HAP-1 (cell line): ENCODE results near the gene BHLHE40.
"Not testable (repeated sequence)": the region's sequence is repeated elsewhere in the genome, so short reads cannot be mapped to it uniquely, and the experiment has no call there.

Experiments used
- DNase-seq, 2 experiments: peaks; one replicate each; pipeline ENCODE4 v3.0.0-alpha.2; 2016 to 2020; ENCODE audit warnings: low spot score in 2 of 2
- H3K27me3 ChIP-seq: fragments of 250-450 bp; sonication (Bioruptor Pico); 2 replicates; pipeline ENCODE4 v1.5.1; 2020; ENCODE audit warnings: low read depth, mild to moderate bottlenecking, moderate library complexity
- H3K36me3 ChIP-seq: fragments of 250-450 bp; sonication (Bioruptor Pico); replicated peaks from 2 replicates; pipeline ENCODE4 v1.5.1; 2020; ENCODE audit warnings: mild to moderate bottlenecking
- H3K4me1 ChIP-seq: fragments of 250-450 bp; sonication (Bioruptor Pico); 2 replicates; pipeline ENCODE4 v1.5.1; 2020; ENCODE audit warnings: mild to moderate bottlenecking
- H3K4me3 ChIP-seq: fragments of 250-450 bp; sonication (Bioruptor Pico); 2 replicates; pipeline ENCODE4 v1.5.1; 2020; ENCODE audit warnings: mild to moderate bottlenecking, moderate library complexity
- H3K9me3 ChIP-seq: fragments of 250-450 bp; sonication (Bioruptor Pico); 2 replicates; pipeline ENCODE4 v1.5.1; 2020; ENCODE audit warnings: mild to moderate bottlenecking, moderate library complexity
- in situ Hi-C: fragments of 300-500 bp; cut with MboI; formaldehyde crosslinking; loops from 3 replicates; pipeline ENCODE4 v1.14.3; 2020; ENCODE audit warnings: low sequenced_read_pairs, inconsistent platforms, mixed read lengths

The BHLHE40 gene

GRCh38 chr3:4950351-4950784 lies 28.9 kb upstream of the BHLHE40 start:
- Histone ChIP-seq H3K4me3 (no peak overlapping the region), H3K9me3 (no peaks in the 10 kb centered on the region), H3K27me3 (no peaks in the 10 kb centered on the region), H3K4me1 (no peaks in the 10 kb centered on the region), H3K36me3 (no peaks in the 10 kb centered on the region)
- in situ Hi-C loops, result no loop called here
- no peak for DNase-seq

- no peak for DNase-seq
- Histone ChIP-seq H3K9me3 (no peaks in the 10 kb centered on the region), H3K27me3 (no peaks in the 10 kb centered on the region), H3K4me1 (no peaks in the 10 kb centered on the region), H3K4me3 (no peak overlapping the region), H3K36me3 (no peaks in the 10 kb centered on the region)
- in situ Hi-C loops, result no loop called here
Measured at GRCh38 chr3:4950948-4951347, 28.3 kb upstream of the BHLHE40 start.

- no peak overlapping the region for H3K4me3 ChIP-seq
- in situ Hi-C loops, result no loop called here
- no peaks in the 10 kb centered on the region for H3K36me3 ChIP-seq
- no peak for DNase-seq
- H3K4me1 ChIP-seq, result no peaks in the 10 kb centered on the region
- no peaks in the 10 kb centered on the region for H3K27me3 ChIP-seq
- no peaks in the 10 kb centered on the region; the same call in 1 of the 2 replicates for H3K9me3 ChIP-seq
Measured at GRCh38 chr3:4953119-4953518, 26.1 kb upstream of the BHLHE40 start.

- DNase-seq, result no peak
- H3K27me3 ChIP-seq, result no peaks in the 10 kb centered on the region
- in situ Hi-C loops, result no loop called here
- no peak overlapping the region for H3K4me3 ChIP-seq
- H3K4me1 ChIP-seq, result no peaks in the 10 kb centered on the region
- H3K36me3 ChIP-seq, result no peaks in the 10 kb centered on the region
- H3K9me3 ChIP-seq, result peaks cover 3% of the 10 kb centered on the region
Measured at GRCh38 chr3:4954256-4955000, 24.8 kb upstream of the BHLHE40 start.

- no peak for DNase-seq
Measured at GRCh38 chr3:4956099-4956498, 23.1 kb upstream of the BHLHE40 start.

GRCh38 chr3:4956738-4957137 lies 22.5 kb upstream of the BHLHE40 start:
- Histone ChIP-seq H3K27me3 (no peaks in the 10 kb centered on the region), H3K4me1 (no peaks in the 10 kb centered on the region), H3K36me3 (no peaks in the 10 kb centered on the region), H3K4me3 (no peak overlapping the region), H3K9me3 (peaks cover 3% of the 10 kb centered on the region)
- in situ Hi-C loops, result no loop called here
- no peak for DNase-seq

More at GRCh38 chr3:4956099-4956498, 23.1 kb upstream of the BHLHE40 start:
- no peaks in the 10 kb centered on the region for H3K4me1 ChIP-seq
- H3K36me3 ChIP-seq, result no peaks in the 10 kb centered on the region
- no peaks in the 10 kb centered on the region for H3K27me3 ChIP-seq
- no peak overlapping the region for H3K4me3 ChIP-seq
- H3K9me3 ChIP-seq, result peaks cover 3% of the 10 kb centered on the region
- in situ Hi-C loops, result no loop called here

GRCh38 chr3:4957978-4958377 lies 21.3 kb upstream of the BHLHE40 start:
- H3K9me3 ChIP-seq, result peaks cover 3% of the 10 kb centered on the region
- no peaks in the 10 kb centered on the region for H3K36me3 ChIP-seq
- no peak overlapping the region for H3K4me3 ChIP-seq
- in situ Hi-C loops, result no loop called here
- H3K27me3 ChIP-seq, result no peaks in the 10 kb centered on the region
- no peaks in the 10 kb centered on the region for H3K4me1 ChIP-seq
- DNase-seq, result no peak

- no peak overlapping the region for H3K4me3 ChIP-seq
- in situ Hi-C loops, result no loop called here
- H3K9me3 ChIP-seq, result peaks cover 3% of the 10 kb centered on the region
- H3K4me1 ChIP-seq, result no peaks in the 10 kb centered on the region
- DNase-seq, result no peak
- no peaks in the 10 kb centered on the region for H3K36me3 ChIP-seq
- H3K27me3 ChIP-seq, result no peaks in the 10 kb centered on the region
Measured at GRCh38 chr3:4959180-4959579, 20.1 kb upstream of the BHLHE40 start.

- H3K4me3 ChIP-seq, H3K4me1 ChIP-seq, DNase-seq, H3K27me3 ChIP-seq, in situ Hi-C loops, H3K9me3 ChIP-seq, H3K36me3 ChIP-seq: not testable (repeated sequence)
Measured at GRCh38 chr3:4961865-4962264, 17.4 kb upstream of the BHLHE40 start.

- DNase-seq, result no peak
- H3K4me1 ChIP-seq, result no peaks in the 10 kb centered on the region
- no peaks in the 10 kb centered on the region for H3K27me3 ChIP-seq
- in situ Hi-C loops, result no loop called here
- no peak overlapping the region for H3K4me3 ChIP-seq
- no peaks in the 10 kb centered on the region for H3K36me3 ChIP-seq
- H3K9me3 ChIP-seq, result peaks cover 3% of the 10 kb centered on the region; the same call in 1 of the 2 replicates
Measured at GRCh38 chr3:4963669-4964570, 15.3 kb upstream of the BHLHE40 start.

- in situ Hi-C loops, H3K4me3 ChIP-seq, H3K27me3 ChIP-seq, H3K36me3 ChIP-seq, H3K9me3 ChIP-seq, H3K4me1 ChIP-seq: not testable (repeated sequence)
- DNase-seq, result peak in 1 of 2 experiments; percentile 44
Measured at GRCh38 chr3:4966006-4966405, 13.2 kb upstream of the BHLHE40 start.

- H3K27me3 ChIP-seq, DNase-seq, H3K4me1 ChIP-seq, in situ Hi-C loops, H3K9me3 ChIP-seq, H3K4me3 ChIP-seq, H3K36me3 ChIP-seq: not testable (repeated sequence)
Measured at GRCh38 chr3:4967683-4968082, 11.6 kb upstream of the BHLHE40 start.

GRCh38 chr3:4971437-4971836 lies 7.8 kb upstream of the BHLHE40 start:
- in situ Hi-C loops, H3K27me3 ChIP-seq, H3K4me1 ChIP-seq, DNase-seq, H3K9me3 ChIP-seq, H3K36me3 ChIP-seq, H3K4me3 ChIP-seq: not testable (repeated sequence)

GRCh38 chr3:4971838-4972237 lies 7.4 kb upstream of the BHLHE40 start:
- H3K4me3 ChIP-seq, result no peak overlapping the region
- H3K9me3 ChIP-seq, result no peaks in the 10 kb centered on the region
- no peaks in the 10 kb centered on the region for H3K4me1 ChIP-seq
- H3K36me3 ChIP-seq, result no peaks in the 10 kb centered on the region
- in situ Hi-C loops, result no loop called here
- H3K27me3 ChIP-seq, result no peaks in the 10 kb centered on the region
- no peak for DNase-seq
